AG09319 (cell line): ENCODE data around the gene NCKAP5.

Source experiments
- DNase-seq: peaks from one replicate; pipeline ENCODE4 v3.0.0-alpha.2; 2010; ENCODE audit warnings: low read depth; ENCODE audit errors: extremely low read depth
- CTCF ChIP-seq: IDR thresholded peaks from 2 replicates; pipeline ENCODE4 v1.5.1; 2011; ENCODE audit warnings: low read depth, mild to moderate bottlenecking, inconsistent platforms, low read length, moderate library complexity

The NCKAP5 gene

GRCh38 chr2:133515271-133515670, 53.0 kb downstream of the NCKAP5 start:
- no peak for TF ChIP-seq CTCF
- DNase-seq, result no peak

- DNase-seq, result no peak
- TF ChIP-seq CTCF, result no peak
Observed at GRCh38 chr2:133513893-133514292, 54.4 kb downstream of the NCKAP5 start.

- DNase-seq, result no peak
- TF ChIP-seq CTCF, result no peak
Observed at GRCh38 chr2:133512121-133512520, 56.1 kb downstream of the NCKAP5 start.

- no peak for TF ChIP-seq CTCF
- DNase-seq, result no peak
Observed at GRCh38 chr2:133511679-133512078, 56.6 kb downstream of the NCKAP5 start.

- no peak for TF ChIP-seq CTCF
- no peak for DNase-seq
Observed at GRCh38 chr2:133509777-133510176, 58.5 kb downstream of the NCKAP5 start.

GRCh38 chr2:133508546-133509165, 59.6 kb downstream of the NCKAP5 start:
- no peak for TF ChIP-seq CTCF
- no peak for DNase-seq

GRCh38 chr2:133506996-133507395, 61.3 kb downstream of the NCKAP5 start:
- no peak for TF ChIP-seq CTCF
- no peak for DNase-seq
